ENCODE results near the gene PEX10.
"Not testable (repeated sequence)": the region's sequence is repeated elsewhere in the genome, so short reads cannot be mapped to it uniquely, and the experiment has no call there.

Gene PEX10

DNA sequence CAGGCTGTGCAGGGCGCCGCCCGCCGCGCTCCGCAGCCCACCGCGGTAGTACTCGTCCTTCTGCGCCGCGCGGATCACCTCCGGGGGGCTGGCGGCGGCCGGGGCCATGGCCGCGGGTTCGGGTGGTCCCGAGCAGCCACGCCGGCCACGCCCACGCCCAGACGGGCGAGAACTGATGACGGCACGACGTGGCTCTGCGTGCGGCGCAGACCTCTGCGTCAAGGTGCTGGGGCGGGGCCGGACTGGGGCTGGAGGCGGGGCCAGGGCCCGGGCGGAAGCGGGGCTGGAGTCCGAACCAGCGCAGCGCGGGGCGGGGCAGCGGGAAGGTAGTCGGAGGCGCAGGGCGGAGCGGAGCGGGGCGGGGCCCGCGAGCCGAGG is at the start of gene PEX10:
Gene PEX10 (minus strand): TSS at position 170 of the 378 bp plus-strand sequence. CDS start 62 bp downstream, at position 108.
- DNase-seq (ENCODE audit: extremely low read depth in 1 of 2, low read depth in 1 of 2), result peak; percentile 97 to 98

DNA sequence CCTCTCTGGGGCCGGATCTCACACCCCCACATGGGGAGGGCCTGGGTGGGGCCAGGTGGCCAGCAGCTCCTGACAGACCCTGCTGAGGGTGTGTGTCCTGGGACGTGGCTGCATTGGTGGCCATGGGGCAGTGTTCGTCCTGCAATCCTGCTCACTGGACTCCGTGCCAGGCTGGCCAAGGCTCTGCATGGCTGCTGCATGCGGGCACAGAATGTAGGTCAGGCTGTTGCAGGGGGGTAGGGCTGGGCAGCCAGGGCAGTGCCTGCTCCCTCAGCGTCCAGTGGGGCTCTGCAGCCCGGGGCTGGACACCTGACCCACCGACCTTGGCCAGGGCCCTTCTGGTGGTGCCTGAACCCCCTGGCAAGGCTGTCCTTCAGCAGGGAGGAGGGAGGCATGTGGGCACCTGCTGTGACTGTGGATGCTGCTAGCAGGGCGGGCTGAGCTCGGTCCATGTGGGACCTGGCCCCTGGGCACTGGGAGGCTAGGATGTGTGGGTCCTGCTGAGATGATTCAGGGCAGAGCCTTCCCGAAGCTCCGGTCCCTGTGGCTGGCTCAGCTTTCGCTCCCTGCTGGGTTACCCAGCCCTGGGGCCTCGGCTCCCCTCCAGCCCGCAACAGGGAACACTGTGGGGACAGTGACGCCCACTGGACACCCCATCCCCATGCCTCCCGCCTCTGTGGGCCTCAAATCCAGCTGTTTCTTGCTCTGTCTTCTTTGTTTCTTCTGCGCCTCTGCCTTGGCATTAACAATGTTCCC is 48.8 kb upstream of the PEX10 start:
- DNase-seq (ENCODE audit: extremely low read depth in 1 of 2, low read depth in 1 of 2), result no peak

DNA sequence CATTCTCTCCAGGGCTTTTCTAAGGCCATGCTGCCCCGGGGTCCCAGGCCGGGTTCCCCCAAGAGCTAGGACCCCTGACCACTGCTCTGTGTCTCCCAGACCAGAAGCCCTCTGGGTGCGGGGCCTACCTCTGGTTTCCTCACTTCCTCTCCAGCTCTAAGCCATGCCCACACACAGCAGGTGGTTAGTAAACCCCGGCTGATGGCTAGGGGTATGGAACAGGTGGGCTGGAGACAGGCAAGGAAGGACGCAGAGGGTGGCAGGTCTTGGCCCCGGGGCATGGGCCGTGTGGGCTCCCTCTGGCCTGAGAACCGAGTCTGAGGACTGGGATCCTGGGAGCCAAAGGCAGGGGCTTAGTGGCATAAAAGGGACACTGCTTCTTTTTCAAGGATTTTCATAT is 47.8 kb upstream of the PEX10 start:
- no peak for DNase-seq (ENCODE audit: extremely low read depth in 1 of 2, low read depth in 1 of 2)

DNA sequence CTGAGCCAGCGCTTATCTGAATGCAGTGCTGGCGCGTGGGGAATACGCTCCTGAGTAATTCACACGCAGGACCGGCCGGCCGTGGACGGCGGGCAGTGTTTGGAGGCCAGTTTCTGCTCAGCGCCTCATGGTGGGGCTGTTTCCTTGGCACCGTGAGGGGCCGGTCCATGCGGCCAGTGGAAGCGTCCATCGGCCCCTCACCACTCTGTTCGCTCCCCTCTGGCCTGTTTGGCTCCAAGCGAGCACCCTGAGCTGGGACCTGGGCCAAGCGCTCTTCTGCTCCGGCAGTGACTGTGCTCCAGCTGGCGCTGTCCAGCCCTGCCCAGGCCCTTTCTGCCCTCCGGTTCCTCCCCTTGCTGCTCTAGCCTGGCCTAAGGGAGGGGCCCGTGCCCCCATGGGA is 47.4 kb upstream of the PEX10 start:
- no peak for DNase-seq (ENCODE audit: extremely low read depth in 1 of 2, low read depth in 1 of 2)

DNA sequence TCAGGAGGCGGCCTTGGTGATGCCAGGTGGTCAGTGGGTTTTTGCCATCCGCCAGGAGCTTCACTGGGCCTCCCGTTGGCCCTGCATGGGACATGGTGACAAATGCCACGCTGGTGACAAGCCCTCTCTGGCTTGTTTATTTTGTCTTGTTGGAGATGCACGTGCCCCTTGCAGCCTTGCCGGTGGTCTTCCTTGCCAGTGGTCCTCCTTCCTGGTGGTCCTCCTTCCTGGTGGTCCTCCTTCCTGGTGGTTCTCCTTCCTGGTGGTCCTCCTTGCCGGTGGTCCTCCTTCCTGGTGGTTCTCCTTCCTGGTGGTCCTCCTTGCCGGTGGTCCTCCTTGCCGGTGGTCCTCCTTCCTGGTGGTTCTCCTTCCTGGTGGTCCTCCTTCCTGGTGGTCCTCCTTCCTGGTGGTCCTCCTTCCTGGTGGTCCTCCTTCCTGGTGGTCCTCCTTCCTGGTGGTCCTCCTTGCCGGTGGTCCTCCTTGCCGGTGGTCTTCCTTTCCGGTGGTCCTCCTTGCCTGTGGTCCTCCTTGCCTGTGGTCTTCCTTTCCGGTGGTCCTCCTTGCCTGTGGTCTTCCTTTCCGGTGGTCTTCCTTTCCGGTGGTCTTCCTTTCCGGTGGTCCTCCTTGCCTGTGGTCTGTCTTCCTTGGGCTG is 46.9 kb upstream of the PEX10 start:
- DNase-seq (ENCODE audit: extremely low read depth in 1 of 2, low read depth in 1 of 2), result not testable (repeated sequence)

DNA sequence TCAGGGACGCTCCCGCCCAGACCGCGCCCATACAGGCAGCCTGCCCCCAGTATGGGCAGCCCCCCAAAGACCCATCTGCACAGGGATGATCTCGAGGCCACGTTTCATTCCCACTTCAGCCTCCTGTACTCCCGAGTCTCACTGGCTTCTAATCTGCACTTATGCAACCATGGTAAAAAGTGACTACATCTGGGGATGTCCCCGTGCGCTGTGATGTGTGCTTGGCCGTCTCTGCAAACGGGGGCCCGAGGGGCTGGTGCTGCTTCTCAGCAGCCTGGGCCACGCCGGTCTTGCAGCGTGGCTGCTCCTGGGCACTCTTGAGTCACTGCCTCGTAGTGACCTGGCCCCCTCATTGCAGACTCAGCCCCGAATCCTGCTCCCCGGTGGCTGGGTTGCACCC is 46.3 kb upstream of the PEX10 start:
- DNase-seq (ENCODE audit: extremely low read depth in 1 of 2, low read depth in 1 of 2), result no peak

DNA sequence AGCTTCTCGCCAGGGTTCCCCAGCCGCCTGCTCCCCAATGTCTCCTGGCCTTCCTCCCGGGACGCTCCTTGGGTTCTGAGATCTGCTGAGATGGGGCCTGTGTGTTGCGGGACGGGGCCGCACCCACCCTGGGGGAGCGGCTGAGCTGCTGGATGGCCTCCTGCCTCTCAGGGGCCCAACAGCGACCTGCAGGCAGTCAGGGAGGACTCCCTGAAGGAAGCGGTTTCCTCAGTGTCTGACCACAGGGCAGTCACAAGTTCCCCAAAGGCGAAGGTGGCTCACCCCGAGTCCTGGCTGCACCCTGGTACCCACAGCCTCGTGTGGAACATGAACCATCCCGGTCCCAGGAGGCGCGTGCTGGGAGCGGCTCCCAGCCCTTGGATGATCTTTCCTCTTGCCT is 45.1 kb upstream of the PEX10 start:
- no peak for DNase-seq (ENCODE audit: extremely low read depth in 1 of 2, low read depth in 1 of 2)

DNA sequence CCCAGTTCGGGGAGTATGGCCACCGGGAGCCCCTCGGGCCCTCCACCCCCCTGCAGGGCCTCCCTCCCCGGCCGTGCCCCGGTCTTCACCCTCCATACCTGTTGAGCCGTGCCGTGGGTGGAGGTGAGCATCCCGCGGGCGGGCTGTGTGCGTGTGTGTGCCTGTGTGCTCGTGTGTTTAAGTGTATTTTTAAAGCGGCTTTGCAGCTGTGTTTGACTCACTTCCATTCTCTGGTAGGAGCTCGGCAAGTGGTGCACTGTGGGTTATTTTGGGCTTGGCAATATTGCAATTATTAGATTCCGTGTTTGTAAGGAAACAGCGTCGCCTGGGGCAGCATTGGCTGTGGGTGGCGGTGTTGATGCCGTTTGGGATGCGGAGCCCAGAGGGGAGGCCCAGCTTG is 43.4 kb upstream of the PEX10 start:
- no peak for DNase-seq (ENCODE audit: extremely low read depth in 1 of 2, low read depth in 1 of 2)

DNA sequence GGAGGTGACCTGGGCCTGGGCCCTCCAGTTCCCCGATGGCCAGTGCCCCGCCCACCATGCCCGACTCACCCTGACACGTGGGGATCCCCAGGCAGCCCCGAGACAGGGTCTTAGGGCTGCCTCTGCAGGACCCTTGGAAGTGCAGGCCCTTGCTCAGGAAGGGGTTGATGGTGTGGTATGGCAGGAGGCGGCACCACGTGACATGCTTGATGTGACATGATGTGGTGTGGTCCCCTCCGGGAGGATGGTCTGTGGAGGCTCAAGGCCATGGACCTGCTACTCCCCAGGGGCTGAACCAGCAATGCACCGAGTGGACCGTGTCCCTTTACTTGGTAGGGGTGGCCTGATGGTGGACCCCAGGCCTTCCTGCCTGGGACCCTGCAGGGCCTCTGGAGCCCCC is 41.9 kb upstream of the PEX10 start:
- no peak for DNase-seq (ENCODE audit: extremely low read depth in 1 of 2, low read depth in 1 of 2)

DNA sequence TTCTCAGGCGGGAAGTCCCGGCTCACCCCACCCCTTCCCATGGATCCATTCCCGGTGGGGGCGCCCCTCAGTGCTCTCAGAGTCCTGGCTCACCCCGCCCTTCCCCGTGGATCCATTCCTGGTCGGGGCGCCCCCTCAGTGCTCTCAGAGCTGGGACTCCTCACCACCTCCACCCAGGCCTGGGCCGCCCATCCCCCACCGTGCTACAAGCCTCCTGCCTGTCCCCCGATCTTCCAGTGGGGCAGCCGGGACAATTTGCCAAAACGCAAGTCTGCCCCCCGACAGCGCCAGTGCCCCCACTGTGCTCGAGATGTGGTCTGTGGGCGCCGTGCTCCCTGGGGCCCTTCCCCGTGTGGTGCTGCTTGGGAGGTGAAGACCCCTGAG is 40.6 kb upstream of the PEX10 start:
- no peak for DNase-seq (ENCODE audit: extremely low read depth in 1 of 2, low read depth in 1 of 2)

DNA sequence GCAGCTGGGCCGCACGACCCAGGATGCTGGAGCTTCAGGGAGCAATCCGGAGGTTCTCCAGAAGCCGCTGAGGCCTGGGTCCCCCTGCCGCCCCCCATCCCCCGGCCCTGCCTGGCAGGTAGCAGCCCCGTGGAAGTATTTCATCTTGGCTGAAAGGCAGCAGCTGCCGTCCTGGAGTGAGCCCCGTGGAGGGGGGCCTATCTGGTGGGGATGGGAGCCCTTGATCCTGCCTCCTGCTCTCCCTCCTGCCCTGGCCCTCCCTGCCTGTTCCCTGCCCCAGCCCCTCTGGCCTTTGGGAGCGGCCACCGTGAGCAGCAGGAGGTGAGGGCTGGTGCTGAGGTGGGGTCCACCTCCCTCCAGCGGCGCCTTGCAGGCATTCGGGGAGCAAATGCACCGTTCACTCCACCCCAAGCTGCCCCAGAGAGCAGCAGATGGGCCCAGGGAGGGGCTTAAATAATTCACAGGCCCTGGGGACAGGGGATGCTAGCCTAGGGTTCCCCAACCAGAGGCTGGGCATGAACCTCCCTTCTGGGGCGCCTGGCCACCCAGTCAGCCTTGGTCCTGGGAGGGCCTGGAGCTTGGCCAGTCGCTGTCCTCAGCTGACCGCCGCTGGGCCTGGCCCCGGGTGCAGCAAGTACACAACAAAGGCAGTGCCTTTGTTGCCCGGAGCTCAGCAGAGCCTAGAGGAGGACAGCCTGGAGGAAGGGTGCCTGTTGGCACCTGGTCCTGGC is 40.0 kb upstream of the PEX10 start:
- no peak for DNase-seq (ENCODE audit: extremely low read depth in 1 of 2, low read depth in 1 of 2)

DNA sequence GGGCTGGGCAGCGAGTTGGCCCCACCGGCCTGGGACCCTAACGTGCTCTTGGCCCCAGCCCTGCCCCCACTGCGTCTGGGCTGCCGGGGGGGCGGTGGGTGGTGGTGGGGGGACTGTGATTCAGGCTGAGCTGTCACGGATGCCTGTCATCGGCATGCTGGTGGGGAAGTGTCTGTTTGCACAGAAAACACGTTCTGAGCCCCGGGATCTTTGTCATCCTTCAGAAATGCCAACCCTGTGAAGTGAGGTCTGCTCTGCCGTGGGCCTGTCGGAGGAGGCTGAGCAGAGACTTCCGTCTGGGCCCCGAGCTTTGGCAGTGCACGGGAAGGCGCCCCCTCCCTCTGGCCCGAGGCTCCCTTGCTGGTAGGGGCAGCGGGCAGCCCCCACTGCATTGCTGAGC is 39.4 kb upstream of the PEX10 start:
- DNase-seq (ENCODE audit: extremely low read depth in 1 of 2, low read depth in 1 of 2), result no peak

DNA sequence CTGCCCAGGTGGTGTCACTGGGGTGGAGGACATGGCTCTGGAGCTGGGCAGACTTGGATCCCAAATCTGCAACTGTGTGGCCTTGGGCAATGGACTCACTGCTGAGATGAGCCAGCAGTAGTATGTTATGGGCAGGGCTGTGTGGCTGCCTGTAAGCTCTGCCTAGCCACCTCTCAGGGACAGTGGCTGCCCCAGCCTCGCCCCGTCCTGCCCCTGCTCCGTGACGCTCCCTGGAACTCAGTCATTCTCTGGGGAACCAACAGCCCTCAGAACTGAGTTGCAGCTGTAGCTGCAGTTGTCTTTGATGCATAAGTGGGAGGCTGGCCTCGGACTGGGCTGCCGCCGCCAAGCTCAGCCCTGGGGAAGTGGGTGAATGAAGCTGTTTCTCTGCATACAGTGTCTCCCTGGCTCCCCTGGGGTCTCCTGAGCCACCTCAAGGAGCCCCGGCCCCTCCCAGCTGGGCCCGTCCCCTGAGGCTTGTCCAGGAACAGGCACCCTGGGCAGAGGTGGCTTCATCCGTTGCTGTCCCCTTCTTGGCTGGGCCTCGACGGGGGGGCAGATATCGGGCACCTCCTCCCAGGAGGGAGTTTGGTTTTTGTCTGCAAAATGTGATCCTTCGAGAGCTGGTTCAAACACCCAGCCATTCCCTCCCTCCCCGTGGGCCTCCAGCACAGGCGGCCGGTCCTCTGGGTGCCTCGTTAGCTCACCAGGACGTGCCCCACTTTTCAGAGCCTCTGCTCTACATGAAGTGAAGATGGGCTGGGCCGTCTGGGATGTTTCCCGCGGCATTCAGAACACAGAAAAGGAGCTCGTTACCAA is 37.5 kb upstream of the PEX10 start:
- DNase-seq (ENCODE audit: extremely low read depth in 1 of 2, low read depth in 1 of 2), result no peak

DNA sequence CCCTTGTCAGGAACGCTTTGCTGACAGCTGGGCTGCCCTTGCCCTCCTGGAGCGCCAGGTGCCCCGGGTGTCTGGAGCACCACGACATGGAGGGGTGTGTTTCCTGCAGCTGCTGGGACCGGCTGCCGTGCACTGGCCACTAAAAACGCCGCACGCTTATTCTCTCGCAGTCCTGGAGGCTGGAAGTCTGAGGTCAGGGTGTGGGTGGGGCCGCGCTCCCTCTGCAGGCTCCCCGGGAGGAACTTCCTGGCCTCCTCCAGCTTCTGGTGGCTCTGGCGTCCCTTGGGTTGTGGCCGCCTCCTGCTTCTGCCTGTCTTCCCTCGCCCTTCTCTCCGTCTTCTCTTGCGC is 35.7 kb upstream of the PEX10 start:
- no peak for DNase-seq (ENCODE audit: extremely low read depth in 1 of 2, low read depth in 1 of 2)

DNA sequence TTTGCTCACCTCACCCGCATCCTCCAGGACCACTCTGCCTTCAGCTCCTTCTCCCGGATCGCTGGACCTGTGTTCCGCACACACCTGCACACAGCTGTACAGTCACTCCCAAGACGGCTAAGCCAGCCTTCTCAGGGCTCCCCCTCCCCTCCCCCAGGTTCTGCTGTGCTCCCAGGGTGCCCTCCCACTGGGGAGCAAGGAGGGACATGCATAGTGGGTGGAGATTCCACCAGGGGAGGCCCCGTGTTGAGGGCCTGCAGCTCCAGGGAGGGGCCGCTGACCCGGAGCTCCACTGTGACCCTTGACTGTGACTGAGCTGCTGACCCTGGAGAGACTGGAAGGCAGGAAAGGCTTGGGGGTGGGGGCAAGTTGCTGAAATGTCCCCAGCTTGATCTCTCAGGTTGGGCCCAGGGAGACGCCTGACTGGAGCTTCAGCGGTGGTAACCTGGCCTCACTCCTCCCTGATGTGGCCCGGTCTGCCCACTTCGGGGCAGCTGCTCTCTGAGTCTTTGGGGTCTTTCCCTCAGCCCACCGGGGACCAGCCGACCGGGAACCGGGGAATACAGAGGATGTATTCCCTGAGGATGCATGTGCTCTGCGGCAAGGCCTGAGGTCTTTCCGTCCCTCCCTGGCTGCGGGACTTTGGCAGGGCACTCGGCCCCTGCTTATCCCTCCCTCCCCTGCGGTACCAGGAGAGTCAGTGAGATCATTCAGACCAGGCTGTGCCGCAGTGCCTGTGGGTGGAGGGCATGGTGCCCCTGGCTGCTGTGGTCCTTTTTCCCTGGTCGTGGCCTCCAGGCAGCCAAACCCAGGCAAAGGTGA is 35.1 kb upstream of the PEX10 start:
- no peak for DNase-seq (ENCODE audit: extremely low read depth in 1 of 2, low read depth in 1 of 2)

DNA sequence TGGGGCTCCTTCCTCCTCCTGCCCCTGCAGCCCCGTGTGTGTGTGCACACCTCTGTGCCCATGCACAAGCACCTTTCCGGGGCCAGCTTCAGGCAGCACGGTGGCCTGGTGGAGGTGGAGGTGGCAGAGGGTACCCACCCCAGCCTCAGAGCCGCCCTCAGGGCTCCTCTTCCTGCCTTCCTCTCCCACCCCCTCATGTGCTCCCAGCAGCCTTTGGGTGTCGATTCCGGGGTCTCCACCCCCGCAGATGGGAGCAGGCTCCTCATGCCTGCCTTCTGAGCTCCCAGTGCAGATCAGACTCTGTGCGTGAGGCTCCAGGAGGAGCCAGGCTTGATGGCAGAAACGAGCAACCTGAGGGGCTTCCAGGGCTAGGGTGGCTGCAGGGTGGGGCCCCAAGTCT is 34.5 kb upstream of the PEX10 start:
- DNase-seq (ENCODE audit: extremely low read depth in 1 of 2, low read depth in 1 of 2), result no peak

DNA sequence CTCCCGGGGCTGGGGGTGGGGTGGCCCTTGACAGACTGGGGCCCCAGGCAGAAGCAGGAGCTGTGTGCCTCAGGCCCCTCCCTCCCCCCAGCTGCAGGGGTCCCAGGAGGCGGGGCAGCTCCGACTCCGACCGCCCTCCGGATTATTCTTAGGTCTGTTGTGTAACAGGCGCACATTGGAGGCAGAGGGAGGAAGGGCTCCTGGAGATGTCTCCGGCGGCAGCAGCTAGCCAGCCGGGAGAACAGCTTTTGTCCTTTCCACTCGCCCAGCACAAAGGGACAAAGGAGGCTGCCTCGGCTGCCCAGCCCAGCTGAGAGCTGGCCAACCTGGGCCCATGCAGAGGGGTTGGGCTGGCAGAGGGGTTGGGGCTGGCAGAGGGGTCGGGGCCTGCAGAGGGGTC is 34.0 kb upstream of the PEX10 start:
- DNase-seq (ENCODE audit: extremely low read depth in 1 of 2, low read depth in 1 of 2), result no peak

DNA sequence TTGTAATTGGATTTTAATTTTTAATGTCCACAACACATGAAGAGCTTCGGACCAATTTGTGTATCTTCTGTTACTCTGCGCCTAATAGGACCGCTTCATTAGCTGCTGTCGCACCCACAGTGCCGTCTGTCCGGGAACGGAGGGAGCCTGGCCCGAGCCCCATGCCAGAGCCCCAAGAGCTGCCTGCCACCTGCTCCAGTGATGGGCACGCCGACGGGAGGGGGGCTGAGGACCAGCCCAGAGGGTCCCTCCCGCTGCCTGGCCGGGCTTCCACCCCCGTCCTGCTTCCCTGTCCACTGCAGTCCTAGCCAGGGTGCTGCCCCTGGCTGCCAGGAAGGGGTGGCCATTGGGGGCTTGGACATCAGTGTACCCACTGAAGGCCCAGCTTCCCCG is 33.5 kb upstream of the PEX10 start:
- DNase-seq (ENCODE audit: extremely low read depth in 1 of 2, low read depth in 1 of 2), result no peak

DNA sequence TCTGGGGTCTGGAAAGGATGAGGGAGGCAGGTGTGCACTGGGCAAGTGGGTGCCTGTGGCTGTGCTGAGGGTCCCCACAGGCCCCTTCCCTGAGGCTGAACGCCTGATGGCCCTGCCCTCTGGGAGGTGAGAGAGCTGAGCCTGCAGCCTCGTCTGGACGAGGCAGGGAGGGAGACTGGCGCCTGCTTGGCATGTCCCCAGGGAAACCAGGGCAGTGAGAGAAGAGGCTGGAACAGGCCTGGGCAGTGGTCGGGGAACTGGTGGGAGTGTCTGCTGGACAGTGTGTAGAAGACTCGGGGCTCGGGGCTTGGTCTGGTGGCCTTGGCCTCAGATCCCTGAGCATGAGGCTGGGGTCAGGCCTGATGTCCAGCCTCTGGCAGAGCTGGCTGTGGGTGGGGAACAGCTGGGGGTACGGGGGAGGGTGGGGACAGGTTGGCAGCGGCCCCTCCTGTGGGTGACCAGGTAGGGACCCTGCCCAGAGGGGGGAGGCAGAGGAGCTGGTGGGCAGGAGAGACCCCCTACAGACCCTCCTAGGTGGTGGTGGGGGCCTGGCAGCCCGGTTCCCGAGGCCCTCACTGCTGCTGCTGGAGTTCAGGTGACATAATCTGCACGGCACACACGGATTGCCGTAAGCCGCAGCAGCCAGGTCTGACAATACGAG is 32.9 kb upstream of the PEX10 start:
- no peak for DNase-seq (ENCODE audit: extremely low read depth in 1 of 2, low read depth in 1 of 2)

DNA sequence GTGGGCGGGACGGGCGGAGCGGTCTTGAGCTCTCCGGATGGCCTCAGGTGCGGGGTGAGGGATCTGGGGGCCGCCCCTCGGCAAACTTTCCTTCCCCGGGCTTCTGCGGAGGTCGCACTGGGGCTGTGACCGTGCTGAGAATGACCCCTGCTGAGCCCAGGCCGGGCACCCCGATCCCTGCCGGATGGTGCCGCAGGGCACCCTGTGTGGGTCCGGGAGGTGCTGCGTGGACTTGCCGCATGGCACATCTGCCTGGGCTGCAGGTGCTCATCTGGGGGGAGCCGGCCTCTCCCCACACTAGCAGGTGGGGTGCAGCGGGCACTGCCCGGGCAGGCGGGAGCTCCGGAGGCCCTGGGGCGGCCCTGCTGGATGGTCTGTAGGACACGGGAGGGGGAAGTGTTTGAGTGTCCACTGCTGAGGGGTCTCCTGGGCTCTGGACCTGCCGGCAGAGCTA is 31.8 kb upstream of the PEX10 start:
- no peak for DNase-seq (ENCODE audit: extremely low read depth in 1 of 2, low read depth in 1 of 2)
